Omental fat pad (tissue), 4 donors: ENCODE data around the gene DGLUCY. TPM values are rescaled to one million over a fixed set of nuclear protein-coding genes. Genes with fewer than 3 reads are reported as not detected.

Source experiments
- ATAC-seq: fragments of 150-250 bp; one replicate; pipeline ENCODE4 v1.9.1; 2016; ENCODE audit warnings: mild to moderate bottlenecking, moderate library complexity; ENCODE audit not compliant: low FRiP score
- DNase-seq: peaks from one replicate; pipeline ENCODE4 v3.0.0-alpha.2; 2019; ENCODE audit warnings: low spot score
- total RNA-seq, 4 donors: library from RNA; depleted of rRNA; stranded (reverse); fragments of >200 nt; gene quantifications; one replicate each; pipeline ENCODE4 v1.1.0, GENCODE V29; 2016
- TF ChIP-seq, protein P1 (sequence below), 3 donors: fragments of 450-650 bp; IDR thresholded peaks; one replicate each; pipeline ENCODE4 v1.5.1; 2016 to 2017; ENCODE audit warnings: antibody characterized with exemption in 3 of 3, mild to moderate bottlenecking in 3 of 3, moderate library complexity in 2 of 3

DGLUCY gene
- total RNA-seq, 4 donors from 2014 or later: 27.5 to 93.2 (median 39.3) TPM

DNA sequence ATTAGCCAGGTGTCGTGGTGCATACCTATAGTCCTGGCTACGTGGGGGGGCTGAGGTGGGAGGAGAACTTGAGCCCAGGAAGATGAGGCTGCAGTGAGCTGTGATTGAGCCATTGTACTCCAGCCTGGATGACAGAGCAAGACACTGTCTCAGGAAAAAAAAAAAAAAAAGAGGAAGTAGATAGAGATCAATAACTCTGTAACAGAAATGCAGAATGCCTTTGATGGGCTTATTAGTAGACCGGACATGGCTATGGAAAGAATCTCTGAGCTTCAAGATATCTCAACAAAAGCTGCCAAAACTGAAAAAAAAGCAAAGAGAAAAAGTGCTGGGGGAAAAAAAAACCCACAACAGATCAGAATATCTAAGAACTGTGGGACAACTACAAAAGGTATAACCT is 93.1 kb downstream of the DGLUCY start:
- ATAC-seq (no peak), DNase-seq (no peak)
- TF ChIP-seq, protein P1, sequence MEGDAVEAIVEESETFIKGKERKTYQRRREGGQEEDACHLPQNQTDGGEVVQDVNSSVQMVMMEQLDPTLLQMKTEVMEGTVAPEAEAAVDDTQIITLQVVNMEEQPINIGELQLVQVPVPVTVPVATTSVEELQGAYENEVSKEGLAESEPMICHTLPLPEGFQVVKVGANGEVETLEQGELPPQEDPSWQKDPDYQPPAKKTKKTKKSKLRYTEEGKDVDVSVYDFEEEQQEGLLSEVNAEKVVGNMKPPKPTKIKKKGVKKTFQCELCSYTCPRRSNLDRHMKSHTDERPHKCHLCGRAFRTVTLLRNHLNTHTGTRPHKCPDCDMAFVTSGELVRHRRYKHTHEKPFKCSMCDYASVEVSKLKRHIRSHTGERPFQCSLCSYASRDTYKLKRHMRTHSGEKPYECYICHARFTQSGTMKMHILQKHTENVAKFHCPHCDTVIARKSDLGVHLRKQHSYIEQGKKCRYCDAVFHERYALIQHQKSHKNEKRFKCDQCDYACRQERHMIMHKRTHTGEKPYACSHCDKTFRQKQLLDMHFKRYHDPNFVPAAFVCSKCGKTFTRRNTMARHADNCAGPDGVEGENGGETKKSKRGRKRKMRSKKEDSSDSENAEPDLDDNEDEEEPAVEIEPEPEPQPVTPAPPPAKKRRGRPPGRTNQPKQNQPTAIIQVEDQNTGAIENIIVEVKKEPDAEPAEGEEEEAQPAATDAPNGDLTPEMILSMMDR (IDR thresholded peaks at IDR 0.05): no peak

DNA sequence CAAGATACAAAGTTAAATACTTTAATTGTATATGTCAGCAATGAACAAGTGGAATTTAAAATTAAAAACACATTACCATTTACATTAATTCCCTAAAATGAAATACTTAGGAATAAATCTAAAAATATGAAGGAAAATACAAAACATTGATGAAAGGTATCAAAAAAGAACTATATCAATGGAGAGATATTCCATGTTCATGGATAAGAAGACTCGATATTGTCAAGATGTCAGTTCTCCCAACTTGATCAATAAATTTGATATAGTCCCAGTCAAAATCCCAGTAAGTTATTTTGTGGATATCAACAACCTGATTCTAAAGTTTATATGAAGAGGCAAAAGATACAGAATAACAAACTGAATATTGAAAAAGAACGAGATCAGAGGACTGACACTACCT is 97.1 kb downstream of the DGLUCY start:
- ATAC-seq: no peak
- TF ChIP-seq, protein P1 (IDR thresholded peaks at IDR 0.05): no peak
- no peak for DNase-seq

DNA sequence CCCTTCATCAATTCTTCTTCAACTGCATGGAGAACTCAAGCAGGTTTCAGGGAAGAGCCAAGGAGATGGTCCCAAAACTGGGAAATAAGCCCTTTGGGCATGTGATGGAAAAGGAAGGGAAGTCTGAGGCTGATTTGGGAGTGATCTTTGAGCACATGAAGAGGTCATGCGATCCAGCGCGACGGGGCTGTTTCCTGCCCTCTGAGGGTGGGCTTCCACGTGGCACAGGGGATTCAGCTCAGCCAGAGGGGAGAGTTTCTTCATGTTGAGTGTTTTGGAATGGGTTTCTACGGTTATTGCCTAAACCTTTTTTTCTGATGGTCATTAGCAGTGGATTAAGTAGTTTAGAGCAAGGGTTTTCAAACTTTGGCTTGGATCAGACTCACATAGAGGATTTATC is 100.4 kb downstream of the DGLUCY start:
- TF ChIP-seq, protein P1 (IDR thresholded peaks at IDR 0.05): no peak
- ATAC-seq (no peak), DNase-seq (no peak)

DNA sequence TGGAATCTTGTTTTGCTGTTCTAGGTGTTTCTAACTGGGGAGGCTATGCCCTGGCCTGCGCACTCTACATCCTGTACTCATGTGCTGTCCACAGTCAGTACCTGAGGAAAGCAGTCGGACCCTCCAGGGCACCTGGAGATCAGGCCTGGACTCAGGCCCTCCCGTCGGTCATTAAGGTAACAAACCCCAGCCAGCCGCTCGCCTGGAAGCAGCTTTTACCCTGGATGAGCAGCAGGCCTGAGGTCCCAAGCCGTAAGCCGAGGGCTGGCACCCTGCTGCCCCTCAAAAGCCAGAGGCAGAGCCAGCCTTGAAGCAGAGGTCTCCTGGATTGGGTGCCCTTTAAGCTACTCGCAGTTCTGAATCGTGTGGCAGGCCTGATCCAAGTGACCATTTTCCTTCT is 101.5 kb downstream of the DGLUCY start:
- ATAC-seq (no peak), DNase-seq (no peak)
- TF ChIP-seq, protein P1 (IDR thresholded peaks at IDR 0.05): no peak

DNA sequence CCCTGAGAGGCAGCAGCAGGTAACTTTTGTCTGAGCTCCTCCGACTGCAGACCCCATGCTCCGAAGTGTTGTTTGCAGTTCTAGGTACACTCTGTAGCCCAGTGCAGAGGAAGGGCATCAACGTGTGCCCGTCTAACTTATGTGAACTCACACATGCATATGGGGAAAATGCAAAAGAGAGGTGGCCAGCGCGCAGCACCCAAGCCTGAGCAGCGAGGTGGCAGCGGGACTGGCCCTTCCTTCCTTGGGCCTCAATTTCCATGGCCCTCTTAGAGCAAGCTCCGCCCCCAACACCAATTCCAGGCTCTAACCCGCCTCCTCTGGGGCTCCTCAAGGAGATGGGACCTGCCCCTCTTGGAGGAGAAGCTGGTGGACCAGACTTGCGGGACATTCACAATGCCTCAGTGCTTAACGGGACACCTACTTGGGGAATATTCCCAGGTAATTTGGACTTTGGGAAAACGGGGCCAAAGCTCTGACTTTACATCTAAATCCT is 102.9 kb downstream of the DGLUCY start:
- ATAC-seq (no peak), DNase-seq (no peak)
- TF ChIP-seq, protein P1 (IDR thresholded peaks at IDR 0.05): no peak

DNA sequence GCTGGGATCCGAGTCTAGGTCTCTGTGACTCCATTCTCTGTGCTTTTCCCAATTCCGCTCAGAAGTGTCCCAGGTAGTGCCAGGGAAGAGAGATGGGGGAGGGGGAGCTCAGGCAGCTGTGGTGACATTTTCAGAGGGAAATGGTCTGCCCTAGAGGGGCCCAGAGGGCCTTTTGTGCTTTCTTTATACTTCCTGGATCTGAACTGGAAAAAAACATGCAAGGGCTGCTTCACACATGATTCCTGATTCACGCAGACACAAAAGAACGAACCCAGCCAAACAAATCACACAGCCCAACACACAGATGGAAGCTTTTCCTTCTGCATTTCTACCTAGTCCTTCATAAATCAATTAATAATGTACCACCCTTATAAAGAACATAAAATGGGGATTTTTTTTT is 104.1 kb downstream of the DGLUCY start:
- no peak for DNase-seq
- ATAC-seq: no peak
- TF ChIP-seq, protein P1 (IDR thresholded peaks at IDR 0.05): no peak

DNA sequence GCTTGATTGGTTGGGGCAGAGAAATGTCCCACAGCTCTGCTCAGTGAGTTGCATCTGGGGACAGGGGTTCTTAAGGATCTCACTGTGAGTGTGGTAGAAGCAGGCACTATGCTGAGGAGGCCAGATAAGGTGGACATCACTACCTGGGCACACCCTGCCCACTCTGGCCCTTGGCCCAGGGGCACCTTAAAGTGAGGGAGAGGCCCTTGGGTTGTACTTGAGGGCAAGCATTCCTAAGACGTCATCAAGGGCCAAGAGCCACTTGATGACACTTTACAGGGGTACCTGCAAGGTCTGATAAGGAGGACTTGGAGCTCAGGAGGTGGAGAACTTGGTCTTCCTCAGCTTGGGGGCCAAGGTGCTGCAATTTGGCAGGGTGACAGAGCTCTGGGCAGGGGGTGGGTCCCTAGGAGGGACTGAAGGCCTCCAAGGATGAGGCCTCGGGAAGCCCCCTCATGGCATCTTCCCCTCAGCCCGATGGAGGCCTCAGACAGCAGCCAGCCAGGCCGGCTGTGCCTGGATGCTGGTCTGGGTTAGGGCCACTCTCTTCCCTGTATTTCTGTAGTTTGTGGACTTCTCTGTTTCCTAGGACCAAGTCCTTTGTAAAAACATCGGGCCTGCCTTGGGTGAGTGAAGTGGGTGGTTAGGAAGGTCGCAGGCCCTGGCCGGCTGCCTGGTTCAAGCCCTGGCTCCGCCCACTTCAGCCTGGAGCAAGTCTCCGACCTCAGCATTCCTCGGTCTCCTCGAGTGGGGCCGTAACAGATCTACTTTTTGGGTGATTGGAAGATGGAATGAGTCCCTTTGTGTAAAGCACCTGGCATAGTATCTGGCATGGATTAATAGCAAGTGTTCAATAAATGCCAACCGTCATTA is 105.9 kb downstream of the DGLUCY start:
- DNase-seq (no peak), ATAC-seq (no peak)
- TF ChIP-seq, protein P1 (IDR thresholded peaks at IDR 0.05): no peak
